ENCODE data around the gene SCFD2. TPM values are rescaled to one million over a fixed set of nuclear protein-coding genes. Genes with fewer than 3 reads are reported as not detected.

SCFD2 gene
- total RNA-seq, 3 donors from 2014 or later: 22.8 to 33.8 (median 25.0) TPM

- TF ChIP-seq CTCF (IDR thresholded peaks at IDR 0.05) (no peak), POLR2A (IDR thresholded peaks at IDR 0.05) (no peak), POLR2AphosphoS5 (IDR thresholded peaks at IDR 0.05) (no peak)
- Histone ChIP-seq H3K27me3 (no peaks in the 10 kb centered on the region), H3K27ac (no peak overlapping the region), H3K9me3 (no peaks in the 10 kb centered on the region), H3K4me3 (no peak overlapping the region), H3K4me1 (no peaks in the 10 kb centered on the region), H3K36me3 (no peaks in the 10 kb centered on the region)
- DNase-seq (ENCODE audit: low spot score in 2 of 2): no peak
- intact Hi-C loops (cut with DNase I; ENCODE audit: low total_unique reads): no loop called here
These were observed 290.6 kb downstream of the SCFD2 start for GRCh38 chr4:53075162-53075785.

GRCh38 chr4:53068755-53069330 is 297.0 kb downstream of the SCFD2 start:
- DNase-seq (ENCODE audit: low spot score in 2 of 2): no peak
- H3K36me3 ChIP-seq: no peaks in the 10 kb centered on the region
- no peaks in the 10 kb centered on the region for H3K27me3 ChIP-seq
- H3K4me3 ChIP-seq: no peak overlapping the region
- intact Hi-C loops (cut with DNase I; ENCODE audit: low total_unique reads): no loop called here
- no peaks in the 10 kb centered on the region for H3K4me1 ChIP-seq
- H3K27ac ChIP-seq: no peak overlapping the region
- H3K9me3 ChIP-seq: peaks cover 0 to 5% of the 10 kb centered on the region in 2 donors
- no peak for TF ChIP-seq POLR2A (IDR thresholded peaks at IDR 0.05)
- no peak for TF ChIP-seq CTCF (IDR thresholded peaks at IDR 0.05)
- no peak for TF ChIP-seq POLR2AphosphoS5 (IDR thresholded peaks at IDR 0.05)

GRCh38 chr4:53067125-53067802 is 298.6 kb downstream of the SCFD2 start:
- Histone ChIP-seq H3K27ac (no peak overlapping the region), H3K36me3 (no peaks in the 10 kb centered on the region), H3K27me3 (no peaks in the 10 kb centered on the region), H3K4me1 (no peaks in the 10 kb centered on the region), H3K4me3 (no peak overlapping the region), H3K9me3 (peaks cover 0 to 5% of the 10 kb centered on the region in 2 donors)
- TF ChIP-seq POLR2AphosphoS5 (IDR thresholded peaks at IDR 0.05) (no peak), CTCF (IDR thresholded peaks at IDR 0.05) (no peak), POLR2A (IDR thresholded peaks at IDR 0.05) (no peak)
- DNase-seq (ENCODE audit: low spot score in 2 of 2): no peak
- intact Hi-C loops (cut with DNase I; ENCODE audit: low total_unique reads): no loop called here

GRCh38 chr4:53066155-53066554 is 299.7 kb downstream of the SCFD2 start:
- H3K4me3 ChIP-seq: no peak overlapping the region
- no peak for TF ChIP-seq CTCF (IDR thresholded peaks at IDR 0.05)
- no peak for TF ChIP-seq POLR2A (IDR thresholded peaks at IDR 0.05)
- no peak for TF ChIP-seq POLR2AphosphoS5 (IDR thresholded peaks at IDR 0.05)
- no peak overlapping the region for H3K27ac ChIP-seq
- H3K9me3 ChIP-seq: peaks cover 0 to 5% of the 10 kb centered on the region in 2 donors
- H3K4me1 ChIP-seq: no peaks in the 10 kb centered on the region
- no peak for DNase-seq (ENCODE audit: low spot score in 2 of 2)
- H3K36me3 ChIP-seq: no peaks in the 10 kb centered on the region
- intact Hi-C loops (cut with DNase I; ENCODE audit: low total_unique reads): no loop called here
- no peaks in the 10 kb centered on the region for H3K27me3 ChIP-seq

- no peak for TF ChIP-seq POLR2A (IDR thresholded peaks at IDR 0.05)
- no peak for TF ChIP-seq CTCF (IDR thresholded peaks at IDR 0.05)
- TF ChIP-seq POLR2AphosphoS5 (IDR thresholded peaks at IDR 0.05): no peak
- no peaks in the 10 kb centered on the region for H3K27me3 ChIP-seq
- DNase-seq (ENCODE audit: low spot score in 2 of 2): no peak
- no peaks in the 10 kb centered on the region for H3K36me3 ChIP-seq
- H3K9me3 ChIP-seq: peaks cover 0 to 5% of the 10 kb centered on the region in 2 donors
- H3K27ac ChIP-seq: no peak overlapping the region
- no peaks in the 10 kb centered on the region for H3K4me1 ChIP-seq
- H3K4me3 ChIP-seq: no peak overlapping the region
- intact Hi-C loops (cut with DNase I; ENCODE audit: low total_unique reads): no loop called here
These were observed 301.3 kb downstream of the SCFD2 start for GRCh38 chr4:53064609-53065008.
